Measurements from ENCODE around the gene MED13.
"Not testable (repeated sequence)": the region's sequence is repeated elsewhere in the genome, so short reads cannot be mapped to it uniquely, and the experiment has no call there.

MED13 gene

GRCh38 chr17:62086737-62087136 is 21.7 kb upstream of the MED13 start:
- no peak for DNase-seq (ENCODE audit: low read depth)

- DNase-seq (ENCODE audit: low read depth): peak; percentile 33
Observed at GRCh38 chr17:62085511-62086408, 20.7 kb upstream of the MED13 start.

GRCh38 chr17:62084585-62084984 is 19.5 kb upstream of the MED13 start:
- no peak for DNase-seq (ENCODE audit: low read depth)

- no peak for DNase-seq (ENCODE audit: low read depth)
Observed at GRCh38 chr17:62083651-62084050, 18.6 kb upstream of the MED13 start.

- DNase-seq (ENCODE audit: low read depth): no peak
Observed at GRCh38 chr17:62080647-62081046, 15.6 kb upstream of the MED13 start.

- no peak for DNase-seq (ENCODE audit: low read depth)
Observed at GRCh38 chr17:62078009-62078408, 12.9 kb upstream of the MED13 start.

GRCh38 chr17:62076864-62077788 is 12.0 kb upstream of the MED13 start:
- DNase-seq (ENCODE audit: low read depth): no peak

- DNase-seq (ENCODE audit: low read depth): no peak
Observed at GRCh38 chr17:62075308-62075815, 10.3 kb upstream of the MED13 start.

GRCh38 chr17:62073993-62074392 is 8.9 kb upstream of the MED13 start:
- DNase-seq (ENCODE audit: low read depth): no peak

- DNase-seq (ENCODE audit: low read depth): not testable (repeated sequence)
Observed at GRCh38 chr17:62072855-62073254, 7.8 kb upstream of the MED13 start.

- DNase-seq (ENCODE audit: low read depth): no peak
Observed at GRCh38 chr17:62070900-62071299, 5.8 kb upstream of the MED13 start.

- no peak for DNase-seq (ENCODE audit: low read depth)
Observed at GRCh38 chr17:62067165-62068145, 2.4 kb upstream of the MED13 start.

- peak; percentile 97 for DNase-seq (ENCODE audit: low read depth)
Observed at GRCh38 chr17:62065611-62066468, 762 bp upstream of the MED13 start.

GRCh38 chr17:62064029-62064790 is 868 bp downstream of the MED13 start:
- DNase-seq (ENCODE audit: low read depth): peak; percentile 23

- DNase-seq (ENCODE audit: low read depth): no peak
Observed at GRCh38 chr17:62062944-62063343, 2.1 kb downstream of the MED13 start.

- peak; percentile 49 for DNase-seq (ENCODE audit: low read depth)
Observed at GRCh38 chr17:62062302-62062701, 2.8 kb downstream of the MED13 start.

GRCh38 chr17:62059414-62059813 is 5.7 kb downstream of the MED13 start:
- DNase-seq (ENCODE audit: low read depth): no peak

- DNase-seq (ENCODE audit: low read depth): no peak
Observed at GRCh38 chr17:62058611-62059010, 6.5 kb downstream of the MED13 start.

- DNase-seq (ENCODE audit: low read depth): peak; percentile 53
Observed at GRCh38 chr17:62057696-62058095, 7.4 kb downstream of the MED13 start.

All from EH (cell line).